HG02884 (cell line): Measurements from ENCODE around the gene HIF1A.
A peak's percentile ranks its signal among the peaks of the same experiment; 100 is the strongest.

ENCODE experiments used
- ATAC-seq: cut with Tn5 transposase; IDR thresholded peaks from one replicate; pipeline ENCODE4 v1.9.1; 2021; ENCODE audit warnings: mild to moderate bottlenecking, moderate library complexity; ENCODE audit not compliant: unreplicated experiment

HIF1A gene

GRCh38 chr14:61672796-61673195 lies 22.5 kb upstream of the HIF1A start:
- no peak for ATAC-seq

- ATAC-seq = no peak
Observed at GRCh38 chr14:61673305-61673704, 22.0 kb upstream of the HIF1A start.

- ATAC-seq = no peak
Observed at GRCh38 chr14:61675291-61675690, 20.0 kb upstream of the HIF1A start.

DNA sequence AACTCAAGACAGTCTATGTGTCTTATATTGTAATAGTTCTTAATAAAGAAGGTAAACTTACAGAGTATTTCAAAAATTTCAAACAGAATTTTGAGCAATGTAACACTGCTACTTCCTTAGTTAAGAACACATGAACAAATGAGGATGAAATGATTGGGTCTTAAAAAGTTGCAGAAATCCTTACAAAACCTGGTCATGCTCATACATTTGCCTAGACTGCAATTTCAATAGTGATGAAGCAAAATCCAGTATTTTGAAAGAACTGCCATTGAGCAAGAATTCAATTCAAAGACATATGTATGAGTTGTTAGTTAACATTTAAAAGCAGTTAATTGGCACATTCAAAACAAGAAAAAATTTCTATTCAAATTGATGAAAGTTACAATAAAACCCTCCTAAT lies 17.8 kb upstream of the HIF1A start:
- no peak for ATAC-seq

DNA sequence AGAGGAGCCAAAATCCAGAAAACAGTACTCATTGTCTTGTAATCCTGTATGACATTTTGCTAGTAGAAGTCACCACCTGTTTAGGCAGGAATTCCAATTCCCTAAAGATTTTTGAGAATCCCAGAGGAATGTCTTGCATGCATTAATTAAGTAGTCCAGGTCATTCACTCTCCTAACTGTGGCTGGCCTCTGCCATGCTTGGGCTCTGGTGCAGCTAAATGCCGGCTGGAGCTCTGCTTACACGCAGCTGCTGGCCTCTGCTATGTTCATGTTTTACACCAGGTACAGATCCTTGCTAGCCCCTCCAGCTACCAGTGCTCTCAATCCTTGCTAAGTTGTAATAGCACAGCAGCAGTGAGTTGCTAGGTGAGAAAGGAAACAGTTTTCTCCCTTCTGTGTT lies 16.3 kb upstream of the HIF1A start:
- ATAC-seq = no peak

GRCh38 chr14:61681413-61681812 lies 13.9 kb upstream of the HIF1A start:
- no peak for ATAC-seq

DNA sequence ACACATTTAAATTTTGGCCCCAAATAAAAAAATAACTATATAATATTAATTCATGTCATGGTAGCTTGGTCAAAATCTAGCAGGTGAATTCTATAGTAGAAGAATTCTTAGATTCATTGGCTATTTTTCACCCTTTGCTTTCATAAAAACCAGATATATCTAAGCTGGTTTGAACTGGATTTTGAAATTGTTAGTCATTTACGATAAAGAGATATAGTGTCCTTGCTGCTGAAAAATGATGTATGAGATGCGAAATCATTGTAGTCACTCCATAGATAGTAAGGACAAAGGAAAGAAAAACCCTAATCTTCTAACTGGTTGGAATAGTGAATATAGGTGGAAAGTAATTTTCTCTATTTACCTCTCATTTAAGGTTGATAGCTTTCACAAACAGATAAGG lies 12.2 kb upstream of the HIF1A start:
- no peak for ATAC-seq

GRCh38 chr14:61690039-61690438 lies 5.3 kb upstream of the HIF1A start:
- no peak for ATAC-seq

DNA sequence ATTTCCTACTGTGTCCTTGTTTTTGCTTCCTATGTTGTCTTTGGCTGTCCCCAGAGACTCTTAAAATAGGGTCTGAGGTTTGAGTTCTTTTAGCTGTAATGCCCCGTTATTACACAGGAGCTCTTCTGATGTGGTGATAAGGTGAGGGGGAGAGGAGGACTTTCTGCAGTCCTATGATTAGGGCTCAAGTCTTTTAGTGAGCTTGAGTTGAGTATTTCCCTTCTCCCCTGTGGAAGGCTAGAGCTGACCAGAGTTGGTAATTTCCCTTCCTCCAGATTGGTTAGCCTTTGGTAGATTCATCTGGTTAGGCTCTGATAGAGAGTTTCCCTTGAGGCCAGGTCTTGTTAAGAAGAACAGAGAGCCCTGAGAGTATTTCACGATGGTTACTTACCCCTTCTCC lies 4.3 kb upstream of the HIF1A start:
- no peak for ATAC-seq

- ATAC-seq = no peak
Observed at GRCh38 chr14:61691495-61691894, 3.8 kb upstream of the HIF1A start.

DNA sequence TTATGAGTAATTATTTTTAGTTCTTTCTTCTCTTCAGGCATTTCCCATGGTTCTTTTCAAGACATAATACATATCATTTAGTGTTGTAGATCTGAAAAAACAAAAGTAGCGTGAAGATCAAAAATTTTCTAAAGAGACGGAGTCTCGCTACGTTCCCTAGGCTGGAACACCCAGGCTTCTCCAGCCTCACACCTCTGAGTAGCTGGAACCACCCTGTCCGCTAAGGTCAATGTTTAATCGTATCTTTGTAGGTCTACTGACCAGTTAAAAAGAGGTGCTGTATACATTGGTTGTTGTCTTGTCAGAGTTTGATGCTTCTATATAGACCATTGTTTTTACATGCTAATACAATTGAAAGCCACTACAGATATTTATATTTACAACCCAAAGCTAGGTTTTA lies 1.3 kb upstream of the HIF1A start:
- ATAC-seq = no peak

DNA sequence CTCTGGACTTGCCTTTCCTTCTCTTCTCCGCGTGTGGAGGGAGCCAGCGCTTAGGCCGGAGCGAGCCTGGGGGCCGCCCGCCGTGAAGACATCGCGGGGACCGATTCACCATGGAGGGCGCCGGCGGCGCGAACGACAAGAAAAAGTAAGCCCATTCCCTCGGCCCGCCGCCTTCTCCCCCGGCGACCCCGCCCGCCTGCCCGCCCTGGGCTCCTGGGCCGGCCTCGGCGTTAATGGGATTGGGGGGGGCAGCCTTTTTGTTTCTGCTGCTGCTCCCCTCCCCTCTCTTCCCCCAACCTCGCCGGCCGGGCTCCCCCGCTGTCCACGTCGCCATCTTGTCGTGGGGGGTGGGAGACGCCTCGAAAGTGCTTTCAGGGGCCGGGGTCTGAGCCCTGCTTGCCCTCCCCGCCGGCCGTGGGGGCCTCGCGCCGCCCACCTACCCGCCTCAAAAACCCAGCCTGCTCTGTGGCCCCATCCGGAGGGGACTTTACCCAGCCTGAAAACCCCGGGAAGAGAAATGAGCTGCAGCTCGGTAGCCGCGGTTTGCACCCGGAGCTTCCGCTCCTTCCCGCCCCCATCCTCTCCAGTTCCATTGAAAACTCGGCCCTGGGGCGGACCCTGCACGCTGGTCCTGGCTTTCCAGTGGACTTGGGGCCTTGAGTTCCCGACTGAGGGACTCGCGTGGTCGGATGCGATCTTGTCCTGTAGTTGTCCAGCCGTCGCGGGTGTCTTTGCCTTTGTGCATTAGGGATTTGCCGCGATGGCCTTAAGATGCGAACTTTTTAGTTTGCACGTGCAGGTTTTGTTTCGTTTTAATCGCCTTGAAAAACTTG lies 598 bp downstream of the HIF1A start:
- peak; percentile 5 for ATAC-seq

- ATAC-seq = no peak
Observed at GRCh38 chr14:61696753-61697318, 1.5 kb downstream of the HIF1A start.

DNA sequence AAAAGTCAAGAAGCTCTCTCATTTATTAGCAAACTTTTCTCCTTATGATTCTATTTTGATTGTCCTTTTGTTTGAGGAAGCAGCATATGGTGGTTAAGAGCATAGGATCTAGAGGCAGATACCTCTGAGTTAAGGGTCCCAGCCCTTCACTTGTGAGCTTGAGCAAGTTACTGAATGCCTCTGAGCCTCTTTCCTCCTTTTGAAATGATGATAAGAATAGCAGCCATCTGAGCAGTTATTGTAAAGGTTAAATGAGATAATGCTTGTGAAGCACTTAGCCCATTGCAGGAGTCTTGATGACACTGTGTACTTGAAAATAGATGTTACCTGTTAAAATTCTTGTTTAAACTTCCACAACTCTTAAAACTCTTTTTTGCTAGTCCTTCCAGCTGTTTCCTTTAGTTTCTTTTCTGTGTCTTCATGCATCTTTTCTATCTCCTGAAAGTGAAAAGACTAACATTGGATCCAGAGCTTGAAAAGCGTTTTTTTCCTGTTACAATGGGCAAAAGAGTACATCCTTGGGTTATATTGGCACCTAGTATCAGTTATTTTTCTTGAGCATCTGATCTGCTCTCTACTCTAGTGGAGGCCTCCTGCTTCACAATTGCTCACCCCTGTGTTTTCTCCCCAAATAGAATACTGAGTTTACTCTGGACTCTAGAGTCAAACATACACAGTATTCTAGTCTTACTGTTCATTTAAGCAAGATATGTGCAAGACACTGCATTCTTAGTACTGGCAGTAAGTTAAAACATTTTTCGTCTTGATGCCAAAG lies 3.1 kb downstream of the HIF1A start:
- ATAC-seq = no peak

- no peak for ATAC-seq
Observed at GRCh38 chr14:61699027-61699426, 3.7 kb downstream of the HIF1A start.

DNA sequence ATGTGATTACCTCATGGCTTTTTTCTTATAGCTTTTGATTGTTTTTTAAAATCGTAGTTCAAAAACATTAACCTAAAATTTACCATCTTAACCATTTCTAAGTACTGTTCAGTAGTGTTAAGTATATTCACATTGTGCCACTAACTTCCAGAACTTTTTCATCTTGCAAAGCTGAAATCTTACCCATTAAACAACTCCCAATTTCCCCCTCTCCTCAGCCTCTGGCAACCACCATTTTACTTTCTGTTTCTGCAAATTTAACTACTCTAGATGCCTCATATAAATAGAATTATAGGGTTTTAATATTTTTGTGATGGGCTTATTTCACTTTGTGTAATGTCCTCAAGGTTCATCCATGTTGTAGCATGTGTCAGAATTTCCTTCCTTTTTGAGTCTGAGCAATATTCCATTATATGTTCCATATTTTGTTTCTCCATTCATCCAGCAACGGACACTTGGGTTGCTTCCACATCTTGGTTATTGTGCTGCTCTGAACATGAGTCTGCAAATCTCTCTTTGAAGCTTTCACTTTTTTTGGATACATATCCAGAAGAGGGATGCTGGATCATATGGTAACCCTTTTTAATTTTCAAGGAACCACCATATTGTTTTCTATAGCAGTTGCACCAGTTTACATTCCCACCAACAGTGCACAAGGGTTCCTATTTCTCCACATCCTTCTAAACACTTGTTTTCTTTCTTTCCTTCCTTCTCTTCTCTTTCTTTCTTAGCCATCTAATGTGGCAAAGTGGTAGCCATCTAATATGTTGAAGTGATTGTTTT lies 5.0 kb downstream of the HIF1A start:
- ATAC-seq = no peak

GRCh38 chr14:61701946-61702345 lies 6.6 kb downstream of the HIF1A start:
- no peak for ATAC-seq

GRCh38 chr14:61703342-61704129 lies 8.2 kb downstream of the HIF1A start:
- peak; percentile 50 for ATAC-seq

GRCh38 chr14:61704554-61704953 lies 9.2 kb downstream of the HIF1A start:
- ATAC-seq = no peak

DNA sequence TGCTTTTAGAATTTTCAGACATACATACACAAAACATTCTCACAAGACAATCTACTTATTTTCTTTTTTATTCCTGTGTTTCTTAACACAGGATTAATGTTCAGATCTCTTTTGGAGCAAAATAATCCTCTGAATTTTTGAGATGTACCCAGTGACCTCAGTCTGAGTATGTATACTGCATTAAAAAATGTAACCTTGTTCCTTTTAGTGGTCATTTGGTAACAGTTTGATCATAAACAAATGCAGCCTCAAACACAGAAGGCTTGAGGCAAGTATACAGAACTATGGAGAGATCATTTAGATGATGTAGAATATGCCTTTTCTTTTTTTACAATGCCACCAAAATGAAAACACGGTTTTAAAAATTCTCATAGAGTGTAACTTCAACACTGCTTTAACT lies 9.7 kb downstream of the HIF1A start:
- ATAC-seq = no peak
